HCT116 (cell line): Measurements from ENCODE around the gene TEX9. TPM values are rescaled to one million over a fixed set of nuclear protein-coding genes. Genes with fewer than 3 reads are reported as not detected.

ENCODE experiments used
- ATAC-seq: fragments of 200-7000 bp; cut with Tn5 transposase; 2 replicates; pipeline ENCODE4 v1.9.1; 2020; ENCODE audit warnings: mild to moderate bottlenecking, moderate library complexity
- BruUV-seq: library from RNA; stranded (reverse); fragments of 400-500 nt; replicated peaks from 2 replicates; lab custom pipeline; 2021; lab: Mats Ljungman, UMichigan
- CTCF ChIA-PET: fragments of 300-600 bp; sonication (Branson Sonifier 250); formaldehyde crosslinking; loops from one replicate; lab custom pipeline; 2021; ENCODE audit warnings: antibody characterized with exemption; lab: Charles Lee
- POLR2A ChIA-PET: fragments of 300-600, 350-600 bp; sonication (Branson Sonifier 250); formaldehyde crosslinking; loops from one replicate; lab custom pipeline; 2021; ENCODE audit warnings: antibody characterized with exemption; lab: Charles Lee
- RAD21 ChIA-PET, 2 experiments: fragments of 300-600 bp; sonication (Branson Sonifier 250); formaldehyde crosslinking; loops; one replicate each; lab custom pipeline; 2023; ENCODE audit warnings: low total read pairs in 2 of 2; ENCODE audit not compliant: uncharacterized antibody in 2 of 2, unreplicated experiment in 2 of 2, low non-redundant PET in 1 of 2; lab: Charles Lee
- DNase-seq: peaks from one replicate; pipeline ENCODE4 v3.0.0-alpha.2; 2010; ENCODE audit warnings: low read depth, low spot score
- H2AFZ ChIP-seq: fragments of 200-600 bp; shearing (Covaris generic), sonication (generic); 2 replicates; pipeline ENCODE4 v1.6.1; 2017; ENCODE audit warnings: low read depth, mixed run types, mixed read lengths, antibody characterized with exemption, low read length; ENCODE audit not compliant: poor library complexity, severe bottlenecking
- H3K27ac ChIP-seq: 2 replicates; pipeline ENCODE4 v1.5.1; 2012; ENCODE audit warnings: low read depth, low read length
- H3K27me3 ChIP-seq: fragments of 200-600 bp; sonication (generic); 2 replicates; pipeline ENCODE4 v1.6.1; 2016; ENCODE audit warnings: mixed run types, low read length, mixed read lengths; ENCODE audit not compliant: insufficient read depth
- H3K36me3 ChIP-seq, 2 experiments: fragments of 200-500 bp in 1 of 2; fragments of 200-600 bp in 1 of 2; sonication (Bioruptor generic) in 1 of 2; sonication (generic) in 1 of 2; 2 replicates each; pipeline versions ENCODE4 v1.5.1 to v1.6.1; 2014 to 2016; ENCODE audit warnings: low read length in 2 of 2, inconsistent platforms in 1 of 2, mixed read lengths in 1 of 2, mixed run types in 1 of 2; ENCODE audit not compliant: insufficient read depth in 2 of 2, control insufficient read depth in 1 of 2
- H3K4me1 ChIP-seq, 2 experiments: fragments of 200-600 bp in 1 of 2; sonication (generic) in 1 of 2; 2 replicates each; pipeline versions ENCODE4 v1.5.1 to v1.6.1; 2012 to 2017; ENCODE audit warnings: low read length in 2 of 2, inconsistent platforms in 1 of 2, mild to moderate bottlenecking in 1 of 2, mixed read lengths in 1 of 2, mixed run types in 1 of 2, moderate library complexity in 1 of 2; ENCODE audit not compliant: insufficient read depth in 2 of 2, control insufficient read depth in 1 of 2
- H3K4me2 ChIP-seq: fragments of 200-600 bp; sonication (generic); 2 replicates; pipeline ENCODE4 v1.6.1; 2017; ENCODE audit warnings: mixed run types, low read length, mixed read lengths
- H3K4me3 ChIP-seq, 2 experiments: fragments of 200-600 bp in 1 of 2; sonication (generic) in 1 of 2; replicated peaks in 1 of 2; 2 replicates each; pipeline ENCODE4 v1.5.1; 2011 to 2016; ENCODE audit warnings: low read length in 2 of 2, control low read depth in 1 of 2, low read depth in 1 of 2, mild to moderate bottlenecking in 1 of 2, mixed read lengths in 1 of 2, mixed run types in 1 of 2
- H3K79me2 ChIP-seq: fragments of 200-600 bp; sonication (generic); 2 replicates; pipeline ENCODE4 v1.6.1; 2017; ENCODE audit warnings: mild to moderate bottlenecking, mixed run types, low read length, moderate library complexity, mixed read lengths; ENCODE audit not compliant: insufficient read depth
- H3K9ac ChIP-seq: fragments of 200-600 bp; sonication (generic); 2 replicates; pipeline ENCODE4 v1.6.1; 2016; ENCODE audit warnings: low read length, mixed read lengths
- H3K9me2 ChIP-seq: fragments of 200-600 bp; sonication (generic), shearing (Covaris generic); 2 replicates; pipeline ENCODE4 v1.6.1; 2017; ENCODE audit warnings: mixed run types, mild to moderate bottlenecking, moderate library complexity; ENCODE audit not compliant: insufficient read depth
- H3K9me3 ChIP-seq, 2 experiments: fragments of 200-500 bp in 1 of 2; fragments of 200-600 bp in 1 of 2; sonication (Bioruptor generic) in 1 of 2; sonication (generic) in 1 of 2; 2 replicates each; pipeline ENCODE4 v1.6.1; 2014 to 2017; ENCODE audit warnings: low read length in 2 of 2, mixed read lengths in 2 of 2, inconsistent platforms in 1 of 2, low read depth in 1 of 2, mild to moderate bottlenecking in 1 of 2, mixed run types in 1 of 2, moderate library complexity in 1 of 2; ENCODE audit not compliant: control insufficient read depth in 1 of 2, insufficient read depth in 1 of 2
- H4K20me1 ChIP-seq: fragments of 200-600 bp; sonication (generic), shearing (Covaris generic); 2 replicates; pipeline ENCODE4 v1.6.1; 2017; ENCODE audit warnings: mixed run types, mild to moderate bottlenecking, moderate library complexity; ENCODE audit not compliant: insufficient read depth
- CBX3 ChIP-seq: IDR thresholded peaks from 2 replicates; pipeline ENCODE4 v1.6.1; 2012; ENCODE audit warnings: low read depth
- CEBPB ChIP-seq: IDR thresholded peaks from 2 replicates; pipeline ENCODE4 v1.6.1; 2012; ENCODE audit warnings: low read depth
- ELF1 ChIP-seq: IDR thresholded peaks from 2 replicates; pipeline ENCODE4 v1.6.1; 2012; ENCODE audit warnings: low read depth, borderline replicate concordance
- EZH2 ChIP-seq: fragments of 200-600 bp; sonication (generic); IDR thresholded peaks from 2 replicates; pipeline ENCODE4 v1.6.1; 2017; ENCODE audit warnings: antibody characterized with exemption, mixed run types
- EZH2phosphoT487 ChIP-seq: fragments of 200-600 bp; IDR thresholded peaks from 2 replicates; pipeline ENCODE4 v1.6.1; 2018; ENCODE audit warnings: antibody characterized with exemption, borderline replicate concordance
- JUND ChIP-seq: IDR thresholded peaks from 2 replicates; pipeline ENCODE4 v1.6.1; 2012
- POLR2A ChIP-seq: IDR thresholded peaks from 2 replicates; pipeline ENCODE4 v1.7.0; 2011; ENCODE audit warnings: borderline replicate concordance; ENCODE audit not compliant: insufficient read depth, insufficient read length; ENCODE audit errors: extremely low read depth
- SP1 ChIP-seq: IDR thresholded peaks from 2 replicates; pipeline ENCODE4 v1.6.1; 2012; ENCODE audit warnings: low read depth
- SRF ChIP-seq: IDR thresholded peaks from 2 replicates; pipeline ENCODE4 v1.6.1; 2012; ENCODE audit warnings: low read depth
- TCF7L2 ChIP-seq: IDR thresholded peaks from 2 replicates; pipeline ENCODE4 v1.7.0; 2011; ENCODE audit warnings: borderline replicate concordance, inconsistent platforms; ENCODE audit not compliant: insufficient read depth, insufficient read length; ENCODE audit errors: extremely low read depth
- ZNF274 ChIP-seq: fragments of 200-500 bp; sonication (Bioruptor generic); IDR thresholded peaks from 2 replicates; pipeline ENCODE4 v1.6.1; 2014; ENCODE audit warnings: mild to moderate bottlenecking, low read depth, low read length, inconsistent platforms
- intact Hi-C: fragments of 100-400 bp; cut with micrococcal nuclease; formaldehyde crosslinking; loops from 2 replicates; pipeline ENCODE4 v1.10.0; 2022
- total RNA-seq: library from RNA; stranded (reverse); gene quantifications from one replicate; pipeline ENCODE4 v1.2.1, GENCODE V29; 2021; ENCODE audit not compliant: unreplicated experiment
- TF ChIP-seq, protein P1 (sequence below): IDR thresholded peaks from 2 replicates; pipeline ENCODE4 v1.6.1; 2012
- TF ChIP-seq, protein P2 (sequence below): IDR thresholded peaks from 2 replicates; pipeline ENCODE4 v1.6.1; 2012; ENCODE audit warnings: low read depth
- TF ChIP-seq, protein P3 (sequence below): IDR thresholded peaks from 2 replicates; pipeline ENCODE4 v1.6.1; 2011; ENCODE audit warnings: mild to moderate bottlenecking, low read length, moderate library complexity; ENCODE audit not compliant: insufficient replicate concordance; ENCODE audit errors: extremely low read depth

The TEX9 gene
- total RNA-seq, 1 experiment from 2014 or later = 5.2 TPM

DNA sequence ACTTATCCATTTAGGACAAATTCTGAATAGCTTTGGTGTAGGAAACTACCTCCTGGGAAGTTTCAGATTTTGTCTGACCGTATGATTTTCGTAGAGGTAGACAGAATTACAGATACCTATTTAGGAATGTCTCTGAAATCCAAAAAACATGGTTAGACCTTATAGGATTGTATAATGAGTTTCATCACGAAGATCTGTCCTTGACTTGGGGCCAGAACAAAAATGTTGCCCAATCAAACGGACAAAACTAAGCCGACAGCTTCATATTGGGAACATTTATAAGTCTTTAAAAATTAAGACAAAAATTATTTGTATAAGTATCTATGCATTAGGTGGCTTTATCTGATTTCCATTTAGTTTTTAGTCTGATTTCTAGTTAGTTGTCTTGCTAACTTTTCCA lies 67.1 kb downstream of the TEX9 start:
- DNase-seq = no peak
- RAD21 ChIA-PET = no interaction called here
- H3K27me3 ChIP-seq = no peaks in the 10 kb centered on the region
- no peak for TF ChIP-seq POLR2A
- no peak for TF ChIP-seq ELF1
- no peak for TF ChIP-seq CBX3
- CTCF ChIA-PET = no interaction called here
- no peak for ATAC-seq
- H3K9me2 ChIP-seq = no peaks in the 10 kb centered on the region
- POLR2A ChIA-PET = no interaction called here
- H3K4me3 ChIP-seq = no peak overlapping the region
- no peaks in the 10 kb centered on the region for H3K4me1 ChIP-seq
- H3K9ac ChIP-seq = no peak overlapping the region
- no peaks in the 10 kb centered on the region for H3K9me3 ChIP-seq
- no TSS peak for BruUV-seq
- H2AFZ ChIP-seq = no peak overlapping the region
- H3K79me2 ChIP-seq = no peaks in the 10 kb centered on the region
- no peak overlapping the region for H3K4me2 ChIP-seq
- H3K27ac ChIP-seq = no peak overlapping the region
- intact Hi-C loops = no loop called here
- H4K20me1 ChIP-seq = no peaks in the 10 kb centered on the region
- no peaks in the 10 kb centered on the region for H3K36me3 ChIP-seq

DNA sequence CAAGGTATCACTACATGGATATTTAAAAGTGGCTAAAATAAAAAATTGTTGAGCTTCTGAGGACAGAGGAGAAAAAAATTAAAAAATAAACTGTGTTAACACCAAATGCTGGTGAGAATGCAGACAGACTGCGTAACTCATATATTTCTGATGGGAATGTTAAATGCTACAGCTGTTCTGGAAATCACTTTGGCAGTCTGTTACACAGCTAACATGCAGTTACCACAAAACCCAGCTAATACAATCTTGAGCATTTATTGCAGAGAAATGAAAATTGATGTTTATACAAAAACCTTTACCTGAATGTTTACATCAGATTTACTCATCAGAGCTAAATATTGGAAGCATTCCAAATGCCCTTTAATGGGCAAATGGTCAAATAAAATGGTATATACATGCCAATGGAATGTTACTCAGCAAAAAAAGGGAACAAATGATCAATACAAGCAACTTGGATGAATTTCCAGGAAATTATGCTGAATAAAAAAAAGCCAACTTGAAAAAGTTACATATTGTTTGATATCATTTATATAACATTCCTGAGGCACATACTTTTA lies 75.1 kb downstream of the TEX9 start:
- TF ChIP-seq CEBPB = no peak
- TF ChIP-seq ZNF274 = no peak
- TF ChIP-seq JUND = no peak
- TF ChIP-seq EZH2phosphoT487 = no peak
- TF ChIP-seq SP1 = no peak
- TF ChIP-seq, protein P1, sequence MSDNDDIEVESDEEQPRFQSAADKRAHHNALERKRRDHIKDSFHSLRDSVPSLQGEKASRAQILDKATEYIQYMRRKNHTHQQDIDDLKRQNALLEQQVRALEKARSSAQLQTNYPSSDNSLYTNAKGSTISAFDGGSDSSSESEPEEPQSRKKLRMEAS = no peak
- no peak for TF ChIP-seq TCF7L2
- no peak for TF ChIP-seq POLR2A
- TF ChIP-seq EZH2 = no peak
- TF ChIP-seq, protein P2, sequence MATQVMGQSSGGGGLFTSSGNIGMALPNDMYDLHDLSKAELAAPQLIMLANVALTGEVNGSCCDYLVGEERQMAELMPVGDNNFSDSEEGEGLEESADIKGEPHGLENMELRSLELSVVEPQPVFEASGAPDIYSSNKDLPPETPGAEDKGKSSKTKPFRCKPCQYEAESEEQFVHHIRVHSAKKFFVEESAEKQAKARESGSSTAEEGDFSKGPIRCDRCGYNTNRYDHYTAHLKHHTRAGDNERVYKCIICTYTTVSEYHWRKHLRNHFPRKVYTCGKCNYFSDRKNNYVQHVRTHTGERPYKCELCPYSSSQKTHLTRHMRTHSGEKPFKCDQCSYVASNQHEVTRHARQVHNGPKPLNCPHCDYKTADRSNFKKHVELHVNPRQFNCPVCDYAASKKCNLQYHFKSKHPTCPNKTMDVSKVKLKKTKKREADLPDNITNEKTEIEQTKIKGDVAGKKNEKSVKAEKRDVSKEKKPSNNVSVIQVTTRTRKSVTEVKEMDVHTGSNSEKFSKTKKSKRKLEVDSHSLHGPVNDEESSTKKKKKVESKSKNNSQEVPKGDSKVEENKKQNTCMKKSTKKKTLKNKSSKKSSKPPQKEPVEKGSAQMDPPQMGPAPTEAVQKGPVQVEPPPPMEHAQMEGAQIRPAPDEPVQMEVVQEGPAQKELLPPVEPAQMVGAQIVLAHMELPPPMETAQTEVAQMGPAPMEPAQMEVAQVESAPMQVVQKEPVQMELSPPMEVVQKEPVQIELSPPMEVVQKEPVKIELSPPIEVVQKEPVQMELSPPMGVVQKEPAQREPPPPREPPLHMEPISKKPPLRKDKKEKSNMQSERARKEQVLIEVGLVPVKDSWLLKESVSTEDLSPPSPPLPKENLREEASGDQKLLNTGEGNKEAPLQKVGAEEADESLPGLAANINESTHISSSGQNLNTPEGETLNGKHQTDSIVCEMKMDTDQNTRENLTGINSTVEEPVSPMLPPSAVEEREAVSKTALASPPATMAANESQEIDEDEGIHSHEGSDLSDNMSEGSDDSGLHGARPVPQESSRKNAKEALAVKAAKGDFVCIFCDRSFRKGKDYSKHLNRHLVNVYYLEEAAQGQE = no peak
- no peak for TF ChIP-seq SRF
- TF ChIP-seq, protein P3, sequence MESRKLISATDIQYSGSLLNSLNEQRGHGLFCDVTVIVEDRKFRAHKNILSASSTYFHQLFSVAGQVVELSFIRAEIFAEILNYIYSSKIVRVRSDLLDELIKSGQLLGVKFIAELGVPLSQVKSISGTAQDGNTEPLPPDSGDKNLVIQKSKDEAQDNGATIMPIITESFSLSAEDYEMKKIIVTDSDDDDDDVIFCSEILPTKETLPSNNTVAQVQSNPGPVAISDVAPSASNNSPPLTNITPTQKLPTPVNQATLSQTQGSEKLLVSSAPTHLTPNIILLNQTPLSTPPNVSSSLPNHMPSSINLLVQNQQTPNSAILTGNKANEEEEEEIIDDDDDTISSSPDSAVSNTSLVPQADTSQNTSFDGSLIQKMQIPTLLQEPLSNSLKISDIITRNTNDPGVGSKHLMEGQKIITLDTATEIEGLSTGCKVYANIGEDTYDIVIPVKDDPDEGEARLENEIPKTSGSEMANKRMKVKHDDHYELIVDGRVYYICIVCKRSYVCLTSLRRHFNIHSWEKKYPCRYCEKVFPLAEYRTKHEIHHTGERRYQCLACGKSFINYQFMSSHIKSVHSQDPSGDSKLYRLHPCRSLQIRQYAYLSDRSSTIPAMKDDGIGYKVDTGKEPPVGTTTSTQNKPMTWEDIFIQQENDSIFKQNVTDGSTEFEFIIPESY = no peak
- TF ChIP-seq, all 23 proteins: peak for 0
- no TSS peak for BruUV-seq
- intact Hi-C loops = no loop called here
- H3K79me2 ChIP-seq = no peaks in the 10 kb centered on the region
- H3K9ac ChIP-seq = no peak overlapping the region
- H4K20me1 ChIP-seq = no peaks in the 10 kb centered on the region
- ChIA-PET RAD21 (no interaction called here), POLR2A (no interaction called here), CTCF (interaction anchor here (0.7 kb wide), 1 partner anchor 191 kb away, joined by 3 read pairs; no protein-coding TSS in a partner anchor)
- ATAC-seq (no peak), DNase-seq (no peak)
- H3K4me2 ChIP-seq = no peak overlapping the region
- H3K4me3 ChIP-seq = no peak overlapping the region
- H3K4me1 ChIP-seq = no peaks in the 10 kb centered on the region
- no peaks in the 10 kb centered on the region for H3K36me3 ChIP-seq
- no peaks in the 10 kb centered on the region for H3K9me2 ChIP-seq
- no peak overlapping the region for H2AFZ ChIP-seq
- H3K27ac ChIP-seq = no peak overlapping the region
- no peaks in the 10 kb centered on the region for H3K9me3 ChIP-seq
- H3K27me3 ChIP-seq = no peaks in the 10 kb centered on the region
